HEK293 (cell line): ENCODE data around the gene OR1I1.

Source experiments
- CTCF ChIP-seq: fragments of 450-650 bp; formaldehyde crosslinking; IDR thresholded peaks from 2 replicates; pipeline ENCODE4 v1.5.1; 2016; ENCODE audit warnings: missing biosample characterization, missing genetic modification characterization
- FEZF1 ChIP-seq: fragments of 450-650 bp; formaldehyde crosslinking; IDR thresholded peaks from 2 replicates; pipeline ENCODE4 v1.5.1; 2016; ENCODE audit warnings: missing biosample characterization, missing genetic modification characterization
- GLIS1 ChIP-seq: fragments of 450-650 bp; formaldehyde crosslinking; IDR thresholded peaks from 2 replicates; pipeline ENCODE4 v1.5.1; 2016; ENCODE audit warnings: missing biosample characterization, missing genetic modification characterization
- ZBTB26 ChIP-seq: fragments of 450-650 bp; formaldehyde crosslinking; optimal IDR thresholded peaks from 2 replicates; pipeline ENCODE3; 2016; ENCODE audit warnings: missing biosample characterization, mild to moderate bottlenecking, missing genetic modification characterization
- ZNF148 ChIP-seq: fragments of 450-650 bp; formaldehyde crosslinking; IDR thresholded peaks from 2 replicates; pipeline ENCODE4 v1.5.0; 2017; ENCODE audit warnings: missing biosample characterization, missing genetic modification characterization, borderline replicate concordance
- ZNF350 ChIP-seq: fragments of 450-650 bp; formaldehyde crosslinking; IDR thresholded peaks from 2 replicates; pipeline ENCODE4 v1.5.0; 2017; ENCODE audit warnings: missing biosample characterization, mild to moderate bottlenecking, missing genetic modification characterization
- ZNF501 ChIP-seq: fragments of 450-650 bp; formaldehyde crosslinking; IDR thresholded peaks from 2 replicates; pipeline ENCODE4 v1.5.1; 2016; ENCODE audit warnings: missing biosample characterization, missing genetic modification characterization
- ZNF549 ChIP-seq: fragments of 450-650 bp; IDR thresholded peaks from 2 replicates; pipeline ENCODE4 v1.5.1; 2018; ENCODE audit warnings: missing biosample characterization, missing genetic modification characterization, mild to moderate bottlenecking, inconsistent platforms, moderate library complexity
- TF ChIP-seq, protein P1 (sequence below): IDR thresholded peaks from 2 replicates; pipeline ENCODE4 v1.6.1; 2011; ENCODE audit warnings: mild to moderate bottlenecking, low read depth, low read length, borderline replicate concordance

- TF ChIP-seq CTCF (tag by site-specific recombination) = no peak
- TF ChIP-seq ZNF350 (tag by site-specific recombination) = no peak
- no peak for TF ChIP-seq GLIS1 (tag by site-specific recombination)
- no peak for TF ChIP-seq ZBTB26 (tag by site-specific recombination)
- TF ChIP-seq ZNF501 = no peak
- TF ChIP-seq ZNF148 (tag by site-specific recombination) = no peak
- TF ChIP-seq, protein P1, sequence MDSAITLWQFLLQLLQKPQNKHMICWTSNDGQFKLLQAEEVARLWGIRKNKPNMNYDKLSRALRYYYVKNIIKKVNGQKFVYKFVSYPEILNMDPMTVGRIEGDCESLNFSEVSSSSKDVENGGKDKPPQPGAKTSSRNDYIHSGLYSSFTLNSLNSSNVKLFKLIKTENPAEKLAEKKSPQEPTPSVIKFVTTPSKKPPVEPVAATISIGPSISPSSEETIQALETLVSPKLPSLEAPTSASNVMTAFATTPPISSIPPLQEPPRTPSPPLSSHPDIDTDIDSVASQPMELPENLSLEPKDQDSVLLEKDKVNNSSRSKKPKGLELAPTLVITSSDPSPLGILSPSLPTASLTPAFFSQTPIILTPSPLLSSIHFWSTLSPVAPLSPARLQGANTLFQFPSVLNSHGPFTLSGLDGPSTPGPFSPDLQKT = no peak
- TF ChIP-seq FEZF1 (tag by site-specific recombination) = no peak
- TF ChIP-seq ZNF549 = no peak
Observed at GRCh38 chr19:15047680-15048079, 34.3 kb upstream of the OR1I1 start.
